NT2/D1 (cell line): ENCODE data around the gene DSCAML1.

Experiments used
- SUZ12 ChIP-seq: IDR thresholded peaks from 2 replicates; pipeline ENCODE4 v1.6.1; 2011; ENCODE audit not compliant: insufficient read length, insufficient read depth; ENCODE audit errors: extremely low read depth
- YY1 ChIP-seq: IDR thresholded peaks from 2 replicates; pipeline ENCODE4 v1.6.1; 2011; ENCODE audit not compliant: insufficient read length, insufficient read depth
- ZNF274 ChIP-seq: IDR thresholded peaks from 2 replicates; pipeline ENCODE4 v1.6.1; 2011; ENCODE audit warnings: mild to moderate bottlenecking, low read depth, low read length

GRCh38 chr11:117690484-117691217 lies 106.4 kb downstream of the DSCAML1 start:
- TF ChIP-seq ZNF274 (no peak), YY1 (no peak), SUZ12 (no peak)
